PC-3 (cell line): ENCODE results near the gene NMRAL1. TPM values are rescaled to one million over a fixed set of nuclear protein-coding genes. Genes with fewer than 3 reads are reported as not detected.

ENCODE experiments used
- ATAC-seq: fragments of 200-7000 bp; cut with Tn5 transposase; 2 replicates; pipeline ENCODE4 v1.9.1; 2020; ENCODE audit warnings: mild to moderate bottlenecking, moderate library complexity
- BruUV-seq: library from RNA; stranded (reverse); fragments of 400-500 nt; replicated peaks from 2 replicates; lab custom pipeline; 2021; lab: Mats Ljungman, UMichigan
- CTCF ChIA-PET: fragments of 300-600 bp; sonication (Branson Sonifier 250); formaldehyde crosslinking; loops from one replicate; lab custom pipeline; 2022; ENCODE audit warnings: antibody characterized with exemption; lab: Charles Lee
- POLR2A ChIA-PET: fragments of 300-600 bp; sonication (Branson Sonifier 250); formaldehyde crosslinking; loops from one replicate; lab custom pipeline; 2022; ENCODE audit warnings: antibody characterized with exemption; ENCODE audit not compliant: unreplicated experiment; lab: Charles Lee
- DNase-seq: peaks from one replicate; pipeline ENCODE4 v3.0.0-alpha.2; 2015
- H2AFZ ChIP-seq: fragments of 300-600 bp; sonication (generic); 2 replicates; pipeline ENCODE4 v1.6.0; 2016; ENCODE audit warnings: antibody characterized with exemption, low read length
- H3F3A ChIP-seq: fragments of 300-600 bp; sonication (generic); one replicate; pipeline ENCODE4 v1.6.0; 2017; ENCODE audit warnings: antibody characterized with exemption, low read length, control low read depth, mild to moderate bottlenecking; ENCODE audit not compliant: unreplicated experiment
- H3K27ac ChIP-seq: fragments of 300-600 bp; sonication (generic); 2 replicates; pipeline ENCODE4 v1.5.1; 2016; ENCODE audit warnings: mild to moderate bottlenecking, low read length
- H3K27me3 ChIP-seq: fragments of 300-600 bp; sonication (generic); 2 replicates; pipeline ENCODE4 v1.6.1; 2016; ENCODE audit warnings: low read length, mixed read lengths
- H3K36me3 ChIP-seq: fragments of 300-600 bp; sonication (generic); 2 replicates; pipeline ENCODE4 v1.6.1; 2016; ENCODE audit warnings: low read depth, mixed run types, low read length, mixed read lengths
- H3K4me1 ChIP-seq: fragments of 300-600 bp; sonication (generic); 2 replicates; pipeline ENCODE4 v1.5.1; 2016; ENCODE audit warnings: low read length; ENCODE audit not compliant: insufficient read depth
- H3K4me2 ChIP-seq: fragments of 300-600 bp; sonication (generic); 2 replicates; pipeline ENCODE4 v1.6.0; 2016; ENCODE audit warnings: low read length
- H3K4me3 ChIP-seq: fragments of 300-600 bp; sonication (generic); 2 replicates; pipeline ENCODE4 v1.5.1; 2016; ENCODE audit warnings: mild to moderate bottlenecking, low read length, mixed read lengths
- H3K79me2 ChIP-seq: fragments of 300-600 bp; sonication (generic); 2 replicates; pipeline ENCODE4 v1.6.1; 2017; ENCODE audit warnings: low read length, mixed read lengths
- H3K9ac ChIP-seq: fragments of 300-600 bp; sonication (generic); 2 replicates; pipeline ENCODE4 v1.6.0; 2016; ENCODE audit warnings: mild to moderate bottlenecking, low read length
- H3K9me2 ChIP-seq: fragments of 300-600 bp; sonication (generic); replicated peaks from 2 replicates; pipeline ENCODE4 v1.6.1; 2016; ENCODE audit warnings: mixed run types, low read length, mixed read lengths
- H3K9me3 ChIP-seq: fragments of 300-600 bp; sonication (generic); 2 replicates; pipeline ENCODE4 v1.6.1; 2016; ENCODE audit warnings: low read length, mixed read lengths
- H4K20me1 ChIP-seq: fragments of 300-600 bp; sonication (generic); 2 replicates; pipeline ENCODE4 v1.6.1; 2016; ENCODE audit warnings: low read length, mixed read lengths
- EZH2 ChIP-seq: fragments of 300-600 bp; sonication (generic); IDR thresholded peaks from one replicate; pipeline ENCODE4 v1.6.1; 2017; ENCODE audit warnings: antibody characterized with exemption, mild to moderate bottlenecking, low read length; ENCODE audit not compliant: unreplicated experiment
- EZH2phosphoT487 ChIP-seq: fragments of 300-600 bp; sonication (generic); IDR thresholded peaks from 2 replicates; pipeline ENCODE4 v1.6.1; 2018; ENCODE audit warnings: mild to moderate bottlenecking, antibody characterized with exemption, low read length, borderline replicate concordance
- intact Hi-C: fragments of 100-400 bp; cut with micrococcal nuclease; formaldehyde crosslinking; loops from 2 replicates; pipeline ENCODE4 v1.9.0; 2023
- total RNA-seq: library from RNA; depleted of rRNA; stranded (reverse); fragments of >200 nt; gene quantifications from 2 replicates; pipeline ENCODE4 v1.2.3, GENCODE V29; 2014
- TF ChIP-seq, protein P1 (sequence below): fragments of 300-600 bp; sonication (generic); conservative IDR thresholded peaks from 2 replicates; pipeline ENCODE4 v1.5.1; 2017; ENCODE audit warnings: antibody characterized with exemption, low read depth, mild to moderate bottlenecking, low read length

NMRAL1 gene
- total RNA-seq, 1 experiment from 2014 or later: 92.6 TPM

- Histone ChIP-seq H3K36me3 (peaks cover 39% of the 10 kb centered on the region), H3F3A (no peaks in the 10 kb centered on the region), H3K4me2 (no peak overlapping the region), H2AFZ (no peak overlapping the region), H3K79me2 (peaks cover 50% of the 10 kb centered on the region), H3K27ac (no peak overlapping the region), H3K9me3 (no peaks in the 10 kb centered on the region), H3K27me3 (no peaks in the 10 kb centered on the region), H3K9me2 (no peaks in the 10 kb centered on the region), H4K20me1 (no peaks in the 10 kb centered on the region), H3K9ac (no peak overlapping the region), H3K4me1 (0 out of 2 replicates have a peak, but pooled peaks cover 2% of the 10 kb centered on the region), H3K4me3 (no peak overlapping the region)
- ChIA-PET POLR2A (no interaction called here), CTCF (no interaction called here)
- DNase-seq (no peak), ATAC-seq (no peak)
- no TSS peak for BruUV-seq
- intact Hi-C loops: no loop called here
- no peak for TF ChIP-seq EZH2
- TF ChIP-seq, protein P1, sequence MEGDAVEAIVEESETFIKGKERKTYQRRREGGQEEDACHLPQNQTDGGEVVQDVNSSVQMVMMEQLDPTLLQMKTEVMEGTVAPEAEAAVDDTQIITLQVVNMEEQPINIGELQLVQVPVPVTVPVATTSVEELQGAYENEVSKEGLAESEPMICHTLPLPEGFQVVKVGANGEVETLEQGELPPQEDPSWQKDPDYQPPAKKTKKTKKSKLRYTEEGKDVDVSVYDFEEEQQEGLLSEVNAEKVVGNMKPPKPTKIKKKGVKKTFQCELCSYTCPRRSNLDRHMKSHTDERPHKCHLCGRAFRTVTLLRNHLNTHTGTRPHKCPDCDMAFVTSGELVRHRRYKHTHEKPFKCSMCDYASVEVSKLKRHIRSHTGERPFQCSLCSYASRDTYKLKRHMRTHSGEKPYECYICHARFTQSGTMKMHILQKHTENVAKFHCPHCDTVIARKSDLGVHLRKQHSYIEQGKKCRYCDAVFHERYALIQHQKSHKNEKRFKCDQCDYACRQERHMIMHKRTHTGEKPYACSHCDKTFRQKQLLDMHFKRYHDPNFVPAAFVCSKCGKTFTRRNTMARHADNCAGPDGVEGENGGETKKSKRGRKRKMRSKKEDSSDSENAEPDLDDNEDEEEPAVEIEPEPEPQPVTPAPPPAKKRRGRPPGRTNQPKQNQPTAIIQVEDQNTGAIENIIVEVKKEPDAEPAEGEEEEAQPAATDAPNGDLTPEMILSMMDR: no peak
- TF ChIP-seq EZH2phosphoT487: no peak
These were observed 40.3 kb downstream of the NMRAL1 start for GRCh38 chr16:4433914-4434787.

DNA sequence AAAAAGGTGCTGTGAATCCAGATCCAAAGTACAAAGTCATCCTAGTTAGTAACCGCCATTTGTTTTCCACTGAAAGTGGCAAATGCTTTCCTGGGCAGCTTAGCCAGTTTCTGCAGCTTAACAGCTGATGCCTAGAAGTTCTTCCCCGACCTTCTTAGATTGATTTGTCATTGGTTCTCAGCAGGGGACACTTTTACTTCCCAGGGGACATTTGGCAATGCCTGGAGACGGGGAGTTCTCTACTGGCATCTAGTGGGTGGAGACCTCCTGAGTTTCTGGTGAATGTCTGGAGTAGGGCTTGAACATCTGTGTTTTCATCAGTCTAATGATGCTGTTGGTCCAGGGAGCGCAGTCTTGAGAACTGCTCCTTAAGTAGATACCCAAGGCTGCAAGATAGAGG is 41.2 kb downstream of the NMRAL1 start:
- Histone ChIP-seq H3K36me3 (peaks cover 36% of the 10 kb centered on the region), H3K9ac (no peak overlapping the region), H4K20me1 (no peaks in the 10 kb centered on the region), H3K9me3 (no peaks in the 10 kb centered on the region), H3K4me1 (0 out of 2 replicates have a peak, but pooled peaks cover 4% of the 10 kb centered on the region), H3K9me2 (no peaks in the 10 kb centered on the region), H3K27ac (no peak overlapping the region), H3K79me2 (peaks cover 56% of the 10 kb centered on the region), H3K27me3 (no peaks in the 10 kb centered on the region), H3K4me2 (no peak overlapping the region), H3F3A (no peaks in the 10 kb centered on the region), H2AFZ (no peak overlapping the region), H3K4me3 (no peak overlapping the region)
- intact Hi-C loops: no loop called here
- ATAC-seq: no peak
- ChIA-PET POLR2A (no interaction called here), CTCF (no interaction called here)
- TF ChIP-seq EZH2phosphoT487 (no peak), EZH2 (no peak)
- TF ChIP-seq, protein P1: no peak
- no peak for DNase-seq
- no TSS peak for BruUV-seq

DNA sequence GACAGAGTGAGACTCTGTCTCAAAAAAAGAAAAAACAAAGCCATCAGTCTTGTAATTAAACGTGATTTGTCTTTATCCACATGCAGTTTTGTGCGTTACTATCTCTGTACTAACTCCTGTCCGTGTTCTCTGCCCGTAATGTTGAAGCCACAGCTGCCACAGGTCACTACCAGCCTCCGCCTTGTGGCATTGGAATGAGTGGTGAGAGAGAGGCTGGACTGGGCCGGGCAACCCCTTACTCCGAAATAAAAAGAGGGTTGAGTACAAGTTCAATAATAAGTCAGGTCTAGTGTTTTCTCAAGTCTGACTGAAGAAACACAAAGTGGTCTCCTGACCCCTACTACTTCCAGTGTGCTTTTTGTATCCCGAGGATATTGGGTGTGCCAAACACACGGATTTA is 43.4 kb downstream of the NMRAL1 start:
- Histone ChIP-seq H4K20me1 (no peaks in the 10 kb centered on the region), H3K4me3 (no peak overlapping the region), H2AFZ (no peak overlapping the region), H3K4me2 (no peak overlapping the region), H3K27me3 (no peaks in the 10 kb centered on the region), H3K27ac (no peak overlapping the region), H3K79me2 (peaks cover 72% of the 10 kb centered on the region), H3F3A (no peaks in the 10 kb centered on the region), H3K9ac (no peak overlapping the region), H3K4me1 (peaks cover 14% of the 10 kb centered on the region; the same call in 1 of the 2 replicates), H3K9me3 (no peaks in the 10 kb centered on the region), H3K9me2 (no peaks in the 10 kb centered on the region), H3K36me3 (peaks cover 28% of the 10 kb centered on the region)
- no peak for DNase-seq
- intact Hi-C loops: no loop called here
- ChIA-PET CTCF (no interaction called here), POLR2A (no interaction called here)
- TF ChIP-seq EZH2: no peak
- TF ChIP-seq EZH2phosphoT487: no peak
- TF ChIP-seq, protein P1: no peak
- ATAC-seq: no peak
- BruUV-seq: no TSS peak
